GM10847 (cell line): ENCODE results near the gene RTN3.

ENCODE experiments used
- POLR2A ChIP-seq: IDR thresholded peaks from 2 replicates; pipeline ENCODE4 v1.6.1; 2011; ENCODE audit not compliant: insufficient read length; ENCODE audit errors: extremely low read depth

RTN3 gene

GRCh38 chr11:63768237-63769041, 87.1 kb downstream of the RTN3 start, which contains the start of gene ZFTA:
Gene ZFTA (minus strand): TSS chr11:63768775. CDS start chr11:63768622, 153 bp downstream.
- TF ChIP-seq POLR2A, result no peak

DNA sequence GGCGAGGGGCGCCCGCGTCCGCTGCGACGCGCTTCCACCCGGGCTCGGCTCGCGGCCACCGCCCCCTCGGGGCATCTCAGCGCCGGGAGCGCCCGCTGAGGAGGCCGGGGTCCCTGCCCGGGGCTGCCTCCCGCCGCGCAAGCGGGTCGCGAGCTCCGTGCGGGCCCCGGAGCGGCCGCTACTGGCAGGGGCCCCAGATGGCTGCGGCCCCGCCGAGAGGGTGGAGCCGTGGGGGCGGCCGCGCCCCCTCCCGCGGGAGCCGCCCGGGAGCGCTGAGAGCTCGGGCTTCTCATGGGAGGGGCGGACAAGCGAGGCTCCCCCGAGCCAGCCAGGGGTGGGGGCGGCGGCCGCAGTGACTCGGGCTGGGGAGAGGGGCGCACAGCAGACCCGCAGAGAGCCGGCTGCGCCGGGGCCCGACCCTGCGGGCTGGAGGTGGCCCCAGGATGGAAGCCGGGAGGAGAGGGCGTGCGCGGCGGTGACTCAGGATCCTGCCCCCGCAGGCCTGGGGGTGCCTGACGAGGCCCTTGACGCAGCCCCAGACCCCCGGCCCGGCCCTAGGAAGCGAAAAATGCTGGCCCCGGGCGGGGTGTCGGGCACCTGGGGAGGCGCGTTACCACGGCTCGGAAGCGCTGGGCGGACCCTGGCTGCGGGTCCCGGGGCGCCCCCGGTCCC, 87.9 kb downstream of the RTN3 start:
- no peak for TF ChIP-seq POLR2A

GRCh38 chr11:63769714-63770455, 88.6 kb downstream of the RTN3 start:
- no peak for TF ChIP-seq POLR2A

DNA sequence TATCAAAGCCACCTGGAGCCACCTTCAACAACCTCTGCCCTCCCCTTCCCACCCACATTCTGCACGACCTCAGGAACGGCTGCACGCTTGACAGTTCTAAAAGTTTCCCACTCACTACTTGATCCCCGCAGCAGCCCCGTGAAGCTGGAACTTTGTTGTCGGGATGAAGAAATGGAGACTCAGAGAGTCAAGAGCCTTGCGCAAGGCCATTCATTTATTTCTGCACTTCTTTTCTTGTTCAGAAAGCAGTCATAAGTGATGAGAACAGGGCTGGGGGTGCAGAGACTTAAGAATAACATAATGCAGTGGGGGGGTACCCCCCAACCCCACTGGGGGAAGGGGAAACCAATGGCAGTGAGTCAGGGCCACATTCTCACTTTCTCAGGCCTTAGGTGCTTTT, 89.5 kb downstream of the RTN3 start:
- no peak for TF ChIP-seq POLR2A

- TF ChIP-seq POLR2A, result no peak
Measured at GRCh38 chr11:63775191-63775590, 93.9 kb downstream of the RTN3 start.

GRCh38 chr11:63779039-63779438, 97.7 kb downstream of the RTN3 start:
- no peak for TF ChIP-seq POLR2A

DNA sequence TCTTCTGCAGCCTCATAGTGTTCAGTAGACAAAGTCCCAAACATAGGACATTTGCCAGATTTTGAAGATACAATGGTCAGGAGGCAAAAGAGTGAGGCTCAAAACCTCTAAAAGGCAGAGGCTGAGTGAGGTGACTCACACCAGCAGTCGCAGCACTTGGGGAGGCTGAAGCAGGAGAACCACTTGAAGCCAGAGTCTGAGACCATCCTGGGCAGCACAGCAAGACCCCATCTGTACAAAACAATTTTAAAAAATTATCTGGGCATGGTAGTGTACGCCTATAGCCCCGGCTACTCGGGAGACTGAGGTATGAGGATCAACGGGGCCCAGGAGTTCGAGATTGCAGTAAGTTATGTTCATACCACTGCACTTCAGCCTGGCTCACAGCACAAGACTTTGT, 101.4 kb downstream of the RTN3 start:
- no peak for TF ChIP-seq POLR2A

DNA sequence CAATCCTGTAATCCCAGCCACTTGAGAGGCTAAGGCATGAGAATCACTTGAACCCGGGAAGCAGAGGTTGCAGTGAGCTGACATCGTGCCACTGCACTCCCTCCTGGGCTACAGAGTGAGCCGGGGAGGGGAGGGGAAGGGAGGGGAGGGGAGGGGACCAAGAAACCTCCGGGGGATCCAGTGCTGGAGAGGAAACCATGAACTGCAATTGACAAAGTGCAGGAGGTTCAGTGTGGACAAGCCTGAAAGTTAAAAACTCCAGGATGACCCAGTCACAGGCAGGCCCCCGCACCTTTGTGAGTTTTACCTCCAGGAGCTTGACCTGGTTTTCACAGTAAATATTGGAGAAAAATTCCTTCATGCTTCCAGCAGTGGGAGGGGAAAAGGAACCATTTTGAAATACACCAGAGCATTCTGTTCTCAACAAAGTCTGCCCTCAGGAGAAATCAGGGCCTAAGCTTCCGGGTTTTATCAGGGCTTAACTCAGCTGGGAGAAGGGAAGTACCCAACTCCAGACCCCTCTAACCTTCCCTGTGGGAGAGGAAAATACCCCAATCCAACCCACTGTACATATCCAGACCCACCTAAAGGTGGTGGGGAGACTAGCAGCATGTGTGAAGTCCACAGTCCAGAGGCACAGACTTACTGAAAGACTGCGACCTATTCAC, 102.8 kb downstream of the RTN3 start:
- no peak for TF ChIP-seq POLR2A

DNA sequence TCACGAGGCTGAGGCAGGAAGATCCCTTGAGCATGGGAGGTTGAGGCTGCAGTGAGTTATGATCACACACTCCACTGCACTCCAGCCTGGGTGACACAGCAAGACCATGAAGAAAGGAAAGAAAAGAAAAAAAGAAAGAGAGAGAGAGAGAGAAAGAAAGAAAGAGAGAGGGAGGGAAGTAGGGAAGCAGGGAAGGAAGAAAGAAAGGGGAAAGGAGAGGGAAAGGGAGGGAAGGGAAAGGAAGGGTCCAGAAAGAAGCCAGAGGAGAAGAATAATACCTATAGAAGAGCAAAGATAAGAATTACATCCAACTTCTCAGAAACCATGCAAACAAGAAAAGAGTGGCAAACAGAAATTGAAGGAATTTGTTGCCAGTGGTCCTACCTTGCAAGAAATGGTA, 104.5 kb downstream of the RTN3 start:
- no peak for TF ChIP-seq POLR2A

- TF ChIP-seq POLR2A, result no peak
Measured at GRCh38 chr11:63791495-63792167, 110.3 kb downstream of the RTN3 start.

- no peak for TF ChIP-seq POLR2A
Measured at GRCh38 chr11:63793161-63793560, 111.9 kb downstream of the RTN3 start.

DNA sequence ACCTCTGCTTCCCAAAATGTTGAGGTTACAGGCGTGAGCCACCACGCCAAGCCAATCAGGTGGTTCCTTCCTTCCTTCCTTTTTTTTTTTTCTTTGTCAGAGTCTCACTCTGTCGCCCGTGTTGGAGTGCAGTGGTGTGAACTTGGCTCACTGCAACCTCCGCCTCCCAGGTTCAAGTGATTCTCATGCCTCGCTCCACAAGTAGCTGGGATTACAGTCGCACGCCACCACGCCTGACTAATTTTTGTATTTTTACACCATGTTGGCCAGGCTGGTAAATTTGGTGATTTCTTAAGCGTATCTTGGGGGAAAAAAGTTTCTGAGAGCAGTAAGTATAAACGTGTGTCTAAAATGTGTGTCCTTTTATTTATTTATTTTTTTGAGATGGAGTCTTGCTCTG, 113.8 kb downstream of the RTN3 start:
- TF ChIP-seq POLR2A, result no peak

- no peak for TF ChIP-seq POLR2A
Measured at GRCh38 chr11:63800921-63801320, 119.6 kb downstream of the RTN3 start.

GRCh38 chr11:63802637-63803414, 121.5 kb downstream of the RTN3 start:
- TF ChIP-seq POLR2A, result no peak
